MM.1S (cell line): Measurements from ENCODE around the gene PRKCA.

ENCODE experiments used
- CTCF ChIP-seq: fragments of 300-600 bp; sonication (generic); IDR thresholded peaks from 2 replicates; pipeline ENCODE4 v1.5.1; 2016; ENCODE audit warnings: antibody characterized with exemption, low read length, mixed read lengths
- EZH2 ChIP-seq: fragments of 300-600 bp; sonication (generic); optimal IDR thresholded peaks from 2 replicates; pipeline ENCODE3; 2017; ENCODE audit warnings: low read depth, mild to moderate bottlenecking, antibody characterized with exemption, low read length, mixed read lengths
- EZH2phosphoT487 ChIP-seq: fragments of 300-600 bp; sonication (generic); IDR thresholded peaks from 2 replicates; pipeline ENCODE4 v1.6.1; 2018; ENCODE audit warnings: antibody characterized with exemption, low read length

- TF ChIP-seq CTCF: no peak
- TF ChIP-seq EZH2: no peak
- TF ChIP-seq EZH2phosphoT487: no peak
Observed at GRCh38 chr17:66842959-66843358, 540.5 kb downstream of the PRKCA start.
